IMR-90 (cell line): Measurements from ENCODE around the gene MOXD1. TPM values are rescaled to one million over a fixed set of nuclear protein-coding genes. Genes with fewer than 3 reads are reported as not detected.

Experiments
- ATAC-seq: fragments of 200-7000 bp; cut with Tn5 transposase; 2 replicates; pipeline ENCODE4 v1.9.1; 2020; ENCODE audit warnings: low read depth, mild to moderate bottlenecking, moderate library complexity
- BruUV-seq: library from RNA; stranded (reverse); fragments of 400-500 nt; replicated peaks from 2 replicates; lab custom pipeline; 2021; lab: Mats Ljungman, UMichigan
- CTCF ChIA-PET: fragments of 300-600 bp; formaldehyde crosslinking; extraction: SDS; loops from one replicate; lab custom pipeline; 2021; ENCODE audit warnings: antibody characterized with exemption; lab: Yijun Ruan, JAX
- POLR2A ChIA-PET: fragments of 300-600 bp; sonication (Branson Sonifier 250); formaldehyde crosslinking; loops from one replicate; lab custom pipeline; 2022; ENCODE audit warnings: antibody characterized with exemption; ENCODE audit not compliant: unreplicated experiment; lab: Charles Lee
- DNase-seq: peaks from one replicate; pipeline ENCODE4 v3.0.0; 2013
- H2AFZ ChIP-seq: replicated peaks from 2 replicates; pipeline ENCODE3; 2013; ENCODE audit warnings: low read length, mild to moderate bottlenecking; ENCODE audit not compliant: poor library complexity
- H2AK5ac ChIP-seq: 2 replicates; pipeline ENCODE4 v1.6.1; 2013; ENCODE audit warnings: low read depth, low read length, inconsistent platforms
- H2AK9ac ChIP-seq: replicated peaks from 2 replicates; pipeline ENCODE3; 2013; ENCODE audit warnings: mild to moderate bottlenecking, low read depth, low read length, moderate library complexity; ENCODE audit not compliant: poor library complexity
- H2BK120ac ChIP-seq: 2 replicates; pipeline ENCODE4 v1.6.1; 2013; ENCODE audit warnings: low read depth, low read length, inconsistent platforms
- H2BK15ac ChIP-seq: 3 replicates; pipeline ENCODE4 v1.6.1; 2013; ENCODE audit warnings: low read depth, low read length, inconsistent platforms
- H2BK20ac ChIP-seq: 2 replicates; pipeline ENCODE4 v1.6.1; 2013; ENCODE audit warnings: low read depth, mild to moderate bottlenecking, inconsistent platforms, low read length, moderate library complexity
- H2BK5ac ChIP-seq: 2 replicates; pipeline ENCODE4 v1.6.1; 2013; ENCODE audit warnings: mild to moderate bottlenecking, low read depth, low read length, inconsistent platforms; ENCODE audit not compliant: poor library complexity, severe bottlenecking
- H3K14ac ChIP-seq: replicated peaks from 2 replicates; pipeline ENCODE4 v1.6.1; 2013; ENCODE audit warnings: low read depth, low read length, inconsistent platforms
- H3K18ac ChIP-seq: 2 replicates; pipeline ENCODE4 v1.6.1; 2013; ENCODE audit warnings: low read depth, low read length, control low read depth
- H3K23ac ChIP-seq: 2 replicates; pipeline ENCODE4 v1.6.1; 2013; ENCODE audit warnings: low read depth, low read length, inconsistent platforms
- H3K27ac ChIP-seq: 2 replicates; pipeline ENCODE4 v1.5.1; 2013; ENCODE audit warnings: mild to moderate bottlenecking, control low read depth, low read length; ENCODE audit not compliant: insufficient read depth
- H3K27me3 ChIP-seq: 2 replicates; pipeline ENCODE4 v1.6.1; 2013; ENCODE audit warnings: low read length; ENCODE audit not compliant: control insufficient read depth, insufficient read depth
- H3K36me3 ChIP-seq: 2 replicates; pipeline ENCODE4 v1.6.1; 2013; ENCODE audit warnings: low read length, mixed read lengths; ENCODE audit not compliant: control insufficient read depth, insufficient read depth
- H3K4ac ChIP-seq: 2 replicates; pipeline ENCODE4 v1.6.1; 2013; ENCODE audit warnings: low read depth, low read length, inconsistent platforms
- H3K4me1 ChIP-seq: 2 replicates; pipeline ENCODE4 v1.6.1; 2013; ENCODE audit warnings: low read length, mixed read lengths; ENCODE audit not compliant: control insufficient read depth, insufficient read depth
- H3K4me2 ChIP-seq: 2 replicates; pipeline ENCODE4 v1.6.1; 2013; ENCODE audit warnings: low read depth, mild to moderate bottlenecking, control low read depth, low read length, moderate library complexity
- H3K4me3 ChIP-seq: 2 replicates; pipeline ENCODE4 v1.5.1; 2013; ENCODE audit warnings: low read depth, mild to moderate bottlenecking, control low read depth, low read length, moderate library complexity; ENCODE audit not compliant: insufficient read depth
- H3K56ac ChIP-seq: 2 replicates; pipeline ENCODE4 v1.6.1; 2013; ENCODE audit warnings: low read length, inconsistent platforms; ENCODE audit not compliant: insufficient read depth; ENCODE audit errors: extremely low read depth
- H3K79me1 ChIP-seq, 2 experiments: 2 replicates each; pipeline ENCODE4 v1.6.1; 2013; ENCODE audit warnings: low read length in 2 of 2, inconsistent platforms in 1 of 2, low read depth in 1 of 2
- H3K9ac ChIP-seq: 2 replicates; pipeline ENCODE4 v1.6.1; 2013; ENCODE audit warnings: low read depth, low read length, control low read depth
- H3K9me1 ChIP-seq: 2 replicates; pipeline ENCODE4 v1.6.1; 2013; ENCODE audit warnings: low read length, inconsistent platforms; ENCODE audit not compliant: insufficient read depth
- H3K9me3 ChIP-seq: 2 replicates; pipeline ENCODE4 v1.6.1; 2013; ENCODE audit warnings: low read length; ENCODE audit not compliant: control insufficient read depth, insufficient read depth
- H4K20me1 ChIP-seq: 2 replicates; pipeline ENCODE4 v1.6.1; 2013; ENCODE audit warnings: low read length, inconsistent platforms; ENCODE audit not compliant: insufficient read depth
- H4K5ac ChIP-seq: 2 replicates; pipeline ENCODE4 v1.6.1; 2013; ENCODE audit warnings: mild to moderate bottlenecking, low read depth, low read length, control low read depth
- H4K8ac ChIP-seq, 2 experiments: 2 replicates each; pipeline ENCODE4 v1.6.1; 2013; ENCODE audit warnings: low read depth in 2 of 2, low read length in 2 of 2, control low read depth in 1 of 2, inconsistent platforms in 1 of 2
- H4K91ac ChIP-seq: 2 replicates; pipeline ENCODE4 v1.6.1; 2013; ENCODE audit warnings: low read depth, low read length, inconsistent platforms; ENCODE audit not compliant: insufficient read depth
- CHD1 ChIP-seq: IDR thresholded peaks from 2 replicates; pipeline ENCODE4 v1.6.1; 2012; ENCODE audit warnings: low read depth, low read length, improper control_type of control experiment
- RAD21 ChIP-seq: IDR thresholded peaks from 2 replicates; pipeline ENCODE4 v1.6.1; 2012; ENCODE audit warnings: low read length, improper control_type of control experiment
- SMC3 ChIP-seq: fragments of 150-350 bp; IDR thresholded peaks from 2 replicates; pipeline ENCODE4 v1.6.1; 2016; ENCODE audit warnings: low read depth, mild to moderate bottlenecking, antibody characterized with exemption, low read length, moderate library complexity
- WGBS, 2 experiments: methylation state at CpG; one replicate each; pipeline versions ENCODE4 v1.1.5 to v1.1.7; 2013; ENCODE audit warnings: missing lambda C conversion rate in 2 of 2; ENCODE audit not compliant: insufficient read length in 1 of 2; ENCODE audit errors: extremely low coverage in 2 of 2; 5-methylcytosine and 5-hydroxymethylcytosine counted together
- dilution Hi-C: fragments of 300-500 bp; cut with HindIII; formaldehyde crosslinking; loops from one replicate; pipeline ENCODE4 v1.14.3; 2018; ENCODE audit warnings: low sequenced_read_pairs; ENCODE audit not compliant: unreplicated experiment
- in situ Hi-C: fragments of 300-500 bp; cut with MboI; formaldehyde crosslinking; loops from 3 replicates; pipeline ENCODE4 v1.14.3; 2019; ENCODE audit warnings: low sequenced_read_pairs, inconsistent platforms, mixed read lengths
- intact Hi-C: fragments of 100-400 bp; cut with micrococcal nuclease; formaldehyde crosslinking; loops from 2 replicates; pipeline ENCODE4 v1.10.0; 2022
- polyA plus RNA-seq, 3 experiments: library from polyadenylated mRNA; depleted of rRNA; stranded (reverse); fragments of >200 nt; gene quantifications; 2 replicates each; pipeline ENCODE4 v1.2.3, GENCODE V29; 2012; ENCODE audit warnings: low replicate concordance in 1 of 3
- total RNA-seq: library from RNA; depleted of rRNA; stranded (reverse); fragments of >200 nt; gene quantifications from 2 replicates; pipeline ENCODE4 v1.2.3, GENCODE V29; 2012
- TF ChIP-seq, protein P1 (sequence below): conservative IDR thresholded peaks from 2 replicates; pipeline ENCODE4 v1.5.1; 2012; ENCODE audit warnings: mild to moderate bottlenecking, low read depth, low read length, improper control_type of control experiment

MOXD1 gene
- total and polyA plus RNA-seq, 2 of the 4 experiments (the other 2 are of a cell fraction): 10.0 to 19.4 TPM

DNA sequence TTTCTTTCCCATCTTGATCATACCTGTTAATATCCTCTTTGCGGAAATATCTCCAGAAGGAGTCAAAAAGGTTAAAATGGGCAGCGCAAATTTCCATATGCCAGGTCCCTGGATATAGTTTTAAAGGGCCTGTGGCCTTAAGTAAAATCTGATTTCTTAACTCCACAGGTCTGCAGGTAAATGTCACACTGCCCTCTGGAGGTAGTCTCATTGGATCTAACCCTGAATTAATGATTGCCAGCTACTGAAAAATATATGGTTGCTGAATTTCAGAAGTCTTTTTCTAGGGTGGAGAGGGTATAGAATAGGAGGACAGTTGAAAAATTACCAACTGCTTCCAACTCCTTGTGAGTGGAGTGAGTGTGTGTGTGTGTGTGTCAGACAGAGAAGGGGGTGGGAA, 8.5 kb downstream of the MOXD1 start:
- ChIA-PET POLR2A (no interaction called here), CTCF (interaction anchor here (1.1 to 1.2 kb wide), 3 partner anchors 12 to 92 kb away, joined by 3 to 4 read pairs (median 4); no protein-coding TSS in a partner anchor)
- Histone ChIP-seq H3K4me2 (peak overlapping the region; percentile 32; the same call in 1 of the 2 replicates), H3K56ac (peak overlapping the region; percentile 52), H4K8ac (peak overlapping the region; percentile 68 to 72; a peak in 3 of 4 replicates), H3K18ac (peak overlapping the region; percentile 68), H2AK9ac (no peak overlapping the region), H4K5ac (peak overlapping the region; percentile 45; the same call in 1 of the 2 replicates), H4K20me1 (no peaks in the 10 kb centered on the region), H2AK5ac (0 out of 2 replicates have a peak overlapping the region, but pooled peaks have one; percentile 11), H3K27ac (peak overlapping the region; percentile 93; the same call in 1 of the 2 replicates), H4K91ac (peak overlapping the region; percentile 76), H3K9me3 (no peaks in the 10 kb centered on the region), H3K4me1 (peaks cover 14% of the 10 kb centered on the region), H3K79me1 (peaks cover 18 to 33% of the 10 kb centered on the region in 2 experiments; a peak in 3 of 4 replicates), H3K23ac (peak overlapping the region; percentile 70; the same call in 1 of the 2 replicates), H2BK20ac (peak overlapping the region; percentile 83), H3K9ac (peak overlapping the region; percentile 49; the same call in 1 of the 2 replicates), H2BK120ac (peak overlapping the region; percentile 86), H3K27me3 (no peaks in the 10 kb centered on the region), H3K14ac (peak overlapping the region; percentile 78), H2AFZ (no peak overlapping the region), H2BK15ac (peak overlapping the region; percentile 4; the same call in 1 of the 3 replicates), H2BK5ac (peak overlapping the region; percentile 83), H3K4me3 (no peak overlapping the region), H3K4ac (peak overlapping the region; percentile 75; the same call in 1 of the 2 replicates), H3K36me3 (no peaks in the 10 kb centered on the region), H3K9me1 (peaks cover 4% of the 10 kb centered on the region; the same call in 1 of the 2 replicates)
- intact Hi-C loops (loop anchor here (2.0 kb wide), 1 partner anchor 34 kb away; no protein-coding TSS in a partner anchor), dilution Hi-C loops (no loop called here), in situ Hi-C loops (no loop called here)
- WGBS, 2 experiments: no CpG with 5 or more reads among the region's 2 CpGs
- ATAC-seq (no peak), DNase-seq (no peak)
- TF ChIP-seq CHD1 (no peak), RAD21 (peak; percentile 21; the same call in 1 of the 2 replicates), SMC3 (peak; percentile 13; the same call in 1 of the 2 replicates)
- TF ChIP-seq, protein P1, sequence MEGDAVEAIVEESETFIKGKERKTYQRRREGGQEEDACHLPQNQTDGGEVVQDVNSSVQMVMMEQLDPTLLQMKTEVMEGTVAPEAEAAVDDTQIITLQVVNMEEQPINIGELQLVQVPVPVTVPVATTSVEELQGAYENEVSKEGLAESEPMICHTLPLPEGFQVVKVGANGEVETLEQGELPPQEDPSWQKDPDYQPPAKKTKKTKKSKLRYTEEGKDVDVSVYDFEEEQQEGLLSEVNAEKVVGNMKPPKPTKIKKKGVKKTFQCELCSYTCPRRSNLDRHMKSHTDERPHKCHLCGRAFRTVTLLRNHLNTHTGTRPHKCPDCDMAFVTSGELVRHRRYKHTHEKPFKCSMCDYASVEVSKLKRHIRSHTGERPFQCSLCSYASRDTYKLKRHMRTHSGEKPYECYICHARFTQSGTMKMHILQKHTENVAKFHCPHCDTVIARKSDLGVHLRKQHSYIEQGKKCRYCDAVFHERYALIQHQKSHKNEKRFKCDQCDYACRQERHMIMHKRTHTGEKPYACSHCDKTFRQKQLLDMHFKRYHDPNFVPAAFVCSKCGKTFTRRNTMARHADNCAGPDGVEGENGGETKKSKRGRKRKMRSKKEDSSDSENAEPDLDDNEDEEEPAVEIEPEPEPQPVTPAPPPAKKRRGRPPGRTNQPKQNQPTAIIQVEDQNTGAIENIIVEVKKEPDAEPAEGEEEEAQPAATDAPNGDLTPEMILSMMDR: peak; percentile 21; the same call in 1 of the 2 replicates
- BruUV-seq: no TSS peak
